Caki2 (cell line): Measurements from ENCODE around the gene NSD1. TPM values are rescaled to one million over a fixed set of nuclear protein-coding genes. Genes with fewer than 3 reads are reported as not detected.

Experiments used
- DNase-seq: peaks from one replicate; pipeline ENCODE4 v3.0.0-alpha.2; 2015; ENCODE audit warnings: low read depth
- in situ Hi-C: cut with HindIII; loops from 2 replicates; pipeline ENCODE4 v1.10.0; 2016; ENCODE audit warnings: low sequenced_read_pairs, low pct_unique_long_range_greater_than_20kb, mixed read lengths
- total RNA-seq: library from RNA; depleted of rRNA; stranded (reverse); fragments of >200 nt; shearing (Covaris generic); gene quantifications from 2 replicates; pipeline ENCODE4 v1.2.3, GENCODE V29; 2014; ENCODE audit warnings: low replicate concordance

NSD1 gene
- total RNA-seq, 1 experiment from 2014 or later, result 15.4 TPM

DNA sequence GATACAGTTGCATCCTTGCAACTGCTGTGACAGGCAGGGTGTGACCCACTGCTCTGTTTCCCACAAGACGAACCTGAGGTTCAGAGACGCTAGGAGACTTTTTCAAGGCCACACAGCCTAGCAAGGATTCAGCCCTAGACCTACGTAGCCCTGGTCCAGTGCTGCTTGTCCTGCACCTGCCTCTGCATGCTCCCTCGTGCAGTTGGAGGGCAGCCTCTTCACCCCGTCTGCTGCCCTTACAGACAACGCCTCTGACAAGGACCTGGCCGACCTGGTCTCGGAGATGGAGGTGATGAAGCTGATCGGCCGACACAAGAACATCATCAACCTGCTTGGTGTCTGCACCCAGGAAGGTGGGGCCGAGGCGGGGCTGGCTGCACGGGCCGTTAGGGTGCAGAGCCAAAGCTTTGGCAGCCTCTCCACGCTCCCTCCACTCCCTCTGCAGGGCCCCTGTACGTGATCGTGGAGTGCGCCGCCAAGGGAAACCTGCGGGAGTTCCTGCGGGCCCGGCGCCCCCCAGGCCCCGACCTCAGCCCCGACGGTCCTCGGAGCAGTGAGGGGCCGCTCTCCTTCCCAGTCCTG lies 38.4 kb upstream of the NSD1 start:
- in situ Hi-C loops, result no loop called here
- DNase-seq, result no peak

DNA sequence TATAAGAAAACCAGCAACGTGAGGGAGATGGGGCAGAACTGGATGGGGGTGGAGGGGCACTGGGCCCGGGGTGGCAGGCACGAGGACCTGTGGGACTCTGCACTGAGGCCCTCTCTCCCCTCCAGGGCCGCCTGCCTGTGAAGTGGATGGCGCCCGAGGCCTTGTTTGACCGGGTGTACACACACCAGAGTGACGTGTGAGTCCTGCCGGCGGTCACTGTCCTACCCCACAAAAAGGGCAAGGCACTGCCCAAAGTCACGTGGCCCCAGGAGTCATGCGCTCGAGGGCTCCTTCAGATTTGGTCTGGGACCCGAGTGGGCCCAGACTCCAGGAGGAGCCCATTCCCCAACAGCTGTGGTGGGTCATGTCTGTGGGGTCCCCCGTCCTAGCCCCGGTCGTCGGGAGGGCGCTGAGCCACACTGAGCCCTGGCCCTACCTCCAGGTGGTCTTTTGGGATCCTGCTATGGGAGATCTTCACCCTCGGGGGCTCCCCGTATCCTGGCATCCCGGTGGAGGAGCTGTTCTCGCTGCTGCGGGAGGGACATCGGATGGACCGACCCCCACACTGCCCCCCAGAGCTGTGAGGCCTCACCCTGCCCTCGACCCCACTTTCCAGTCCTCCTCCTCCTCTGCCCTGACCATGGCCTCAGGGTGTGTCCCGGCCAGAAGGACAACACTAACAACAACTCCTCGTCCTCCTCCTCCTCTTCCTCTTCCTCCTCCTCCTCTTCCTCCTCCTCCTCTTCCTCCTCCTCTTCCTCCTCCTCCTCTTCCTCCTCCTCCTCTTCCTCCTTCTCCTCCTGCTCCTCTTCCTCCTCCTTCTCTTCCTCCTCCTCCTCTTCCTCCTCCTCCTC lies 37.2 kb upstream of the NSD1 start:
- no peak for DNase-seq
- in situ Hi-C loops, result no loop called here

DNA sequence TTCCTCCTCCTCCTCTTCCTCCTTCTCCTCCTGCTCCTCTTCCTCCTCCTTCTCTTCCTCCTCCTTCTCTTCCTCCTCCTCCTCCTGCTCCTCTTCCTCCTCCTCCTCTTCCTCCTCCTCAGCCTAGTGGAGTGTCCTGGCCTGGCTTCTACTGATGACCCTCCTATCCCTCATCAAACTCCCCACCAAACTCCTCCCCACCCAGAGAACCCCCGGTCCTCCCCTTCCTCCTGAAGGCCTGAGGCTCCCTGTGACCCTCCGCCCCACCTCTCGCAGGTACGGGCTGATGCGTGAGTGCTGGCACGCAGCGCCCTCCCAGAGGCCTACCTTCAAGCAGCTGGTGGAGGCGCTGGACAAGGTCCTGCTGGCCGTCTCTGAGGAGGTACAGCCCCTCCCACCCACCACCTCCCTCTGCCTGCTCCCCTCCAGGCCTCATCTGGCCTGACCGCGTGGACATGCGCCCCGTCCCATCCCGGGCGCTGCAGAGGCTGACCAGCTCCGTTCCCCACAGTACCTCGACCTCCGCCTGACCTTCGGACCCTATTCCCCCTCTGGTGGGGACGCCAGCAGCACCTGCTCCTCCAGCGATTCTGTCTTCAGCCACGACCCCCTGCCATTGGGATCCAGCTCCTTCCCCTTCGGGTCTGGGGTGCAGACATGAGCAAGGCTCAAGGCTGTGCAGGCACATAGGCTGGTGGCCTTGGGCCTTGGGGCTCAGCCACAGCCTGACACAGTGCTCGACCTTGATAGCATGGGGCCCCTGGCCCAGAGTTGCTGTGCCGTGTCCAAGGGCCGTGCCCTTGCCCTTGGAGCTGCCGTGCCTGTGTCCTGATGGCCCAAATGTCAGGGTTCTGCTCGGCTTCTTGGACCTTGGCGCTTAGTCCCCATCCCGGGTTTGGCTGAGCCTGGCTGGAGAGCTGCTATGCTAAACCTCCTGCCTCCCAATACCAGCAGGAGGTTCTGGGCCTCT lies 36.3 kb upstream of the NSD1 start:
- no peak for DNase-seq
- in situ Hi-C loops, result no loop called here

DNA sequence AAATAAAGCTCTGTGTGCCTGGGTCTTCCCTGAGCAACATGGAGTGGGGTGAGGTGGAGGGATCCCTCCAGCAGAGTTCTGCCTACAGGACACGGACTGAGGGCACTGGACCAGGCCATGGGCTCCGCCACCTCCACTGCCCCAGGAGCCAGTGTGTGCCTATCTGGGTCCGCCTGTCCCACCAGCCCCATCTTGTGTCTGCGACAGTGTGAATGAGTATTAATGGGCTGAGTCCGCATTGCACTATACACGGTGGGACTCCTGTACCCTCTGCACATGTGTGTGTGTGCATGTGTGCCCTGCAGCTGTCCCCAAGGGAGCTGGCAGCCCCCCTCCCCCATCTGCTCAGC lies 35.5 kb upstream of the NSD1 start:
- in situ Hi-C loops, result no loop called here
- no peak for DNase-seq

DNA sequence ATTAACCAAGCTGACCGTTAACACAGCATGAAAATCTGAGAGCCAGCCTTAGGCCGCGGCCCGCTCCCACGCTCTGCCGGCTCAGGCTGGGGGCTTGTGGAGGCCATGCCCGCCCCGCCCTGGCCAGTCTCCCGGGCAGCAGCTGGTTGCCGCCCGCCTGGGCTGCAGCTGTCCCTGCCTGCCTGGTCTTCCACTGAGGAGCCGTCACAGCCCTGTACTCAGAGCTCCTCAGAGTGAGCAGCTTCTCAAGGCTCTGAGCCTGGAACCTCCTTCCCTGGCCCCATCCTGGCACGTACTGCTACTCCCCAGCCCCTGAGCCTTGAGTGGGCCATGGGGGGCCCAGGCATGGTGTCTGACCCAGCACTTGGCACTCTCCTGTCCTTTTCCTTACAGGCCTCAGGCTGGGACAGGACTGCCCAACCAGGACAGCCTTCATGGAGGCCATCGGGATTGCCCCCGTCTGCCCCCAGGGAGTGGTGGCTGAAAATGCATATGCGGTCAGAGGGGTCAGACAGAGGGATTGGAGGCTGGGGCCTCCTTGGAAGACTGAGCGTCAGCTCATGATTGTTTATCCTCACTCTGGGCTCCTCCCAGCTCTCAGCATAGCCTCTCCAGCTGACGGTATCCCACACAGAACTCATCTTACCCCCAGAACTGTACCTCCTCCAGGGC lies 35.0 kb upstream of the NSD1 start:
- in situ Hi-C loops, result no loop called here

DNA sequence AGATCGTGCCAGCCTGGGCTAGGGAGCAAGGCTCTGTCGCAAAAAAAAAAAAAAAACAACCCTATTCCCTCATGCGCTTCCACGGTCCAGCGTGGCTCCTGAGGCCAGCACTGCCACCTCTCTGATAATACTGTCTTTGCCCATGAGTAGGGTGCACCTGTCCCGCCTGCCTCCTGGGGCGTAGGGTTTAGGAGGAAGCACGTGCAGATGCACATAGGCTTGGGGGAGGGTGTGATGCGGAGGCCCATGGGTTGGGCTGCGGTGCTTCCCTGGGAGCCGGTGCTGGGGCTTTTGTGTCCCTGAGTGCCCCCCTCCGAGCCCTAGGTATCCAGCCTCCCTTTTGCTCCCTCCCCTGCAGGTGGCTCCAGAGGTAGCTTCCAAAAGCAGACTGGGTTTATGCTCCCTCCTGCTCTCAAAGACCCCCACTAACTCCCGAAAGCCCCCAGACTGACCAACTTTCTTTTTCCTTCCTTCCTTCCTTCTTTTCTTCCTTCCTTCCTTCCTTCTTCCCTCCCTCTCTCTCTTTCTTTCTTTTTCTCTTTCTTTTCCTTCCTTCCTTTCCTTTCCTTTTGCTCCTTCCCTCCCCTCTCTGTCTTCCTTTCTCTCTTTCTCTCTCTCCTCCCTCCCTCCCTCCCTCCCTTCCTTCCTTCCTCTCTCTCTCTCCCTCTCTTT lies 34.0 kb upstream of the NSD1 start:
- DNase-seq, result no peak
- in situ Hi-C loops, result no loop called here

More for the DNA sequence above, 35.0 kb upstream of the NSD1 start:
- no peak for DNase-seq

DNA sequence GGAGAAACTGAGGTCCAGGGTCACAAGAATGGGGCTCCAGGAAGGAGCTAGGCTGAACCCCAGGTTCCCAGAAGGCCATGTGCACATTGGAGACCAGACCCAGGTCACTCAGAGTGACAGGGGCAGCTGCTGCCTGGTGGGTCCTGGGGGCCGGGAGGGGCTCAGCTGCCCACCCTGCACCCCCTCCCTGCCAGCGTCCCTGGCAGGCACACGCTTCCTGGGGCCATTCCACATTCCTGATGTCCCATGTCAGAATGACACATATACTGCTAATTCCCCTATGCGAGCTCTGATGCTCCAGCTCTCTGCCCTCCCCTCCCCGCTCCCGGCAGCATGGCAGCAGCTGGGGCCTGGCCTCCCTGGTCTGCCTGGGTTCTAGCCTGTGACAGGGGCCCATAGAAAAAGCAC lies 32.9 kb upstream of the NSD1 start:
- no peak for DNase-seq
- in situ Hi-C loops, result no loop called here

DNA sequence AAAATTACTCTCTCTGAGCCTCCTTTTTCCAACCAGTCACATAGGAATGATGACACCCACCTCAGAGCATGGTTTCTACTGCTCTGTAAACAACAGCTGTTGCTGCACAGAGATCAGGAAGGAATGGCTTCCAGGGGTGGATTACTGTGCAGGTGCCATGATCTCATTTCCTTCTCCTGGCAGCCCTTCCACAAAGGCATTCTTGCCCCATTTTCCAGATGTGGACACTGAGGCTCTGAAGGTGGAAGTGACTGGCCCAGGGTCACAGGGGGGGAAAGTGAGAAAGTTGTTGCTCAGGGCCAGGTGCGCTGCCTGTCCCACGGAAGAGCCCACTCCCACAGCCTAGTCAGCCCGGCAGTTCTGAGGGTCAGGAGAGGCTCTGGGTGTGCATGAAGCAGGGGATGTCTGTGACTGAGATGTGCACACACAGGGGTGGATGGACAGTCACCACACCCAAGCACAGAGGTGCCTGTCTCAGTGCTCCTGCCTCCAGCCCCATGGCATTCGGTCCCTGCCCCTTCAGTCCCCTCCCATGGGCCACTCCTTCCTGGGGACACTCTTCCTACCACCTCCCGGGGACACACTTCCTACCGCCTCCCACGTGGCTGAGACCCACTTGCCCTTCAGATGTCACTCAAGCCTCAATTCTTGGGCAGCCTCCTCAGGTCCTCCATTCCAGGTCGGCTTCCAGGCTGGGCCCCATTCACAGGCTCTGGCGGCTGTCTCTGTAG lies 29.9 kb upstream of the NSD1 start:
- no peak for DNase-seq
- in situ Hi-C loops, result no loop called here

DNA sequence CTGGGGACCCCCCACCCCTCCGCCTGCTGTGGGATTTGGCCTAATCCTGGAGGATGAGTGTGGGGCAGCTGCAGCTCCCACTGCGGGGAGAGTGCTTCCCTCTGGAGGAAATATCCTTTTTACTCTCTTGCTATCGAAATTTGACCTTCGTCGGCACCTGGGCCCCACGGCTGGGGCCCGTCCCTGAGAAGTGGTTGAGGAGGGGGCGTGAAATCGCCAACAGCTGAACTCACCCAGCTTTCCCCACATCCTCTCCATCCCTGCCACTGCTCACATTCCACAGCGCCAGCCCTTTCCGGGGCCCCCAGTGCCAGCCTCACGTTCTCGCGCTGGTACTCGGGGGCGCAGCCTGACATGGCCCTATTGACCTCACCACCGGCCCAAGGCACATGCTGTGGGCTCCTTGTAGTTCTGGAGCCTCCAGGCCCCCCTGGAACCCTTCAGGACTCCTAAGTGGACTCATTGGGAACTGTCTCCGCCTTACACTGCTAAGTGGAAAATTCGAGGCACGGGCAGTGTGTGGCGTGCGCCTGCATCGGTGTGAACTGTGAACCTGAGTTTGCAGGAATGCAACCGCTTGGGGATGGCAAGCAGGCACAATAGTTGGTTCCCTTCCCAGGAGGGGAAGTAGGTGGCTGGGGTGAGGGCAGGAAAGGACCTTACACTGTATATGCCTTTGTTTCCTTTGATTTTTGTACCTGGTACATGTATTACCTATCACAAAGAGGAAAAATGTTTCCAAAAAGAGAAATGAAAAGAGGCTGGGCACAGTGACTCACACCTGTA lies 27.7 kb upstream of the NSD1 start:
- in situ Hi-C loops, result no loop called here
- no peak for DNase-seq

DNA sequence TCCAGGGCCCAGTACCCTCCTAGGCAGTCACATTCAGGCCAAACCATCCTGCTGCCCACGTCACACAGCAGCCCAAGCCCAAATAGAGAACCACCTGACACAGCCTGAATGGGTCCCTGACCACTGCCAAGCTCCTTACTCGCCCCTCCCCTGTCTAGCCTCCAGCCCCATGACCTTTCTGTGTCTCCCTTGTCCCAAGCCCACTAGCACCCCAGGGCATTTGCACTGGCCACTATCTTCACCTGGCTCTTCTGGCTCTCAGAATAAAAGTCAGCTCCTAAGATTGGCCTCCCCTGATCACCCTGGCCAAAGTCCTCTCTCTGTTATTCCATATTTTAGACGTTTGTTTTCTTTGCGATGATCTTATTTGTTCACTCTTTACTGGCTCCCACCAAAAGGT lies 26.4 kb upstream of the NSD1 start:
- no peak for DNase-seq
- in situ Hi-C loops, result no loop called here

DNA sequence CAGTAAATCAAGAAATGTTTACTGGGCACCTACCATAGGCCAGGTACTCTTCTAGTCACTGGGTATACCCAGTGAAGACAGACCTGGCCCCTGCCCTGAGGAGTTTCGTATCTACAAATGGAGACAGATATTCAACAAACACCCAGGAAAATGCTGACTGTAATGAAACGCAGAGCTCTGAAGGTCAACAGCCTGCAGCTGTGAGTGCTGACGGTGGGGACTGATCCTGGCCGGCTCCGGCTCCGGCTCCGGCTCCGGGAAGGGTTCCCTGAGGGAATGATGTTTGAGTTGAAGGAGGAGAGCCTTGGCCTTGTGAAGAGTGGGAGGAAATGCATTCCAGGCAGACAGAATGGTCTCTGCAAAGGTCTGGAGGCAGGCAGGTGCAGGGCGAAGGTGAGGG lies 23.8 kb upstream of the NSD1 start:
- in situ Hi-C loops, result no loop called here
- DNase-seq, result no peak

DNA sequence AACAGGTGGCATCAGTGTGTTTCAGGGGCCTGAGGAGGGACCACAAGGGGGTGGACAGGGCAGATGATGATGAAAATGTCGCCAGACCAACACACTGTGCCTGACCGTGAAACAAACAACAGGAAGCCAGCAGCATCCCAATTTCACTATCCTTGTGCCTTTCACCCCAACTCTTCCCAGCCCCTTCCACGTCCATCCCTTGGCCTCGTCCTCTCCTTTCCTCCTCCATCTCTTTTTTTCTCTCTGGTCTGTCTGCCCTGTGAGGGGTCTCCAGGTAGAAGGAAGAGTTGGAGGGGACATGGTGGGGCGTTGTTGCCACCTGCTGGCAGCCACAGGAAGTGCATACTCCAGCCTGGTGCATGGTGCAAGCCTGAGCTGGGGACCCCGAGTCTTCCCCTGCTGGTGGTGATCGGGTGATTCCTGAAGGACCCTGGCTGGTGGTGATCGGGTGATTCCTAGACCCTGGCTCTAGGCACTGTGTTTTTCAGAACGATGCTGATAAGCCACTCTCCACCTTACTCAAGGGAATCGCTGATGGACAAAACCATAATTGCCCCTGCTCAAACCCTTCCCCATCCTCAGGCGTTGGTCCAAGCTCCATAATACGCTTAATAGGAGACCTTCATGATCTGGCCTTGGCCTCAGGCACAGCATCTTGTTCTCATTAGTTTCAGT lies 21.7 kb upstream of the NSD1 start:
- DNase-seq, result peak; percentile 59

DNA sequence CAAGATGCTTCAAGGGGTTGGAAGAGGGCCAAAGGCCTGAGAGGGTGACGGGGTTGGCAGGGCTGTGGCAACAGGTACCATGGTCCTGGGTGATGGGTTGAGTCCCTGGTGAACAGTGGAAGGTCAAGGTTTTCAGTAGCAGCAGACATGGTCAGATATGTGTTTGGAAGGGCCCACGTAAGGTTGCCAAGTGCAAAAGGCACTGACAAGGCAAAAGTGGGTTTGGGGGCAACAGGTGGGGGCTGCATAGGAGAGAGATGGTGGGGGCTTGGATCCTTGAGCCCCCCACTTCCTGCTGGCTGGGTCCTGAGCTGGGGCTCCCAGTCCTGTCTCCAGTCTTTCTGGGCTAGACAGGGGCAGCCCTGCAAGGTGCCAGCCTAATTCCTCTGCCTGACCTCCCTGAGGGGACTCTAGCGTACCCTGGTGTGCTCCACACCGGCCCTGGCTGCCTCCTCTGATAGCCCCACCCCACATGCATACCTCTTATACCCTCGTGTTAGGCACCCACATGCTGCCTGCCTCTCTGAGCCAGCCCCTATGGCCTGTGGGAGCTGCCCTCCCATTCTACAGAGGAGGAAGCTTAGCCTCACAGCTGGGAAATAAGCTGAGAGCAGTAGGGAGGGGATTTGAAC lies 20.9 kb upstream of the NSD1 start:
- in situ Hi-C loops, result no loop called here
- DNase-seq, result no peak

More for the DNA sequence above, 21.7 kb upstream of the NSD1 start:
- in situ Hi-C loops, result no loop called here

DNA sequence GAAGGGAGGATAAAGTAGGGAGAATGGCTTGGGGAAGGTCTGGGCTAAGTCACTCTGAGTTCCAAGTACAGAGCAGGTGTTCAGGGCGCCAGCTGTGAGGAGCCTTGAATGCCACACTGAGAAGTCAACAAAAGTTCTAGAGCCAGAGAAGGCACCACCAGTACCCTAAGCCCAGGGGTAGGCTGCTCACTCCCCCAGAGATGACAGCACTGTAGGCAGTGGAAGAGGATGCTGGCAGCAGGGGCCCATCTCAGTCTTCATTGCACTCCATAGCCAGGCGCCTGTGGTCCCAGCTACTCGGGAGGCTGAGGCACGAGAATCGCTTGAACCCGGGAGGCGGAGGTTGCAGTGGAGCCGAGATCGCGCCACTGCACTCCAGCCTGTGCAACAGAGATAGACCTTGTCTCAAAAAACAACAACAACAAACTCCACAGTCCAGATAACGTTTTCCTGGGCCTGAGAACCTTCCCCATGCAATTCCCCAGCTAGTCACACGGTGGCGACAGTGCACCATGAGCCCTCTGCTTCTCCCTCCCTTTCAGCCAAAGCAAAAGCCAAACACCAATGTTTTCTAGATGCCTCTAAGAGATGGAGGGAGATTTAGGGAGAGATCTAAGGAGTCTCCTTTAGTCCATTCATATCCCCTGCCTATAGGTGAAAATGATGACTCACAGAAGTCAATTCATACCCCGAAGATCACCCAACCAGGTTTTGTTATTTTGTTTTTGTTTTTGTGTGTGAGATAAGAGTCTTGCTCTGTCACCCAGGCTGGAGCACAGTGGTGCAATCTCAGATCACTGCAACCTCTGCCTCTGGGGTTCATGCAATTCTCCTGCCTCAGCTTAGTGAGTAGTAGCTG lies 19.8 kb upstream of the NSD1 start:
- DNase-seq, result peak; percentile 76
- in situ Hi-C loops, result no loop called here
